ENCODE results near the gene FFAR3.

The FFAR3 gene

GRCh38 chr19:35344511-35345031 is 13.7 kb upstream of the FFAR3 start:
- TF ChIP-seq, protein P1, sequence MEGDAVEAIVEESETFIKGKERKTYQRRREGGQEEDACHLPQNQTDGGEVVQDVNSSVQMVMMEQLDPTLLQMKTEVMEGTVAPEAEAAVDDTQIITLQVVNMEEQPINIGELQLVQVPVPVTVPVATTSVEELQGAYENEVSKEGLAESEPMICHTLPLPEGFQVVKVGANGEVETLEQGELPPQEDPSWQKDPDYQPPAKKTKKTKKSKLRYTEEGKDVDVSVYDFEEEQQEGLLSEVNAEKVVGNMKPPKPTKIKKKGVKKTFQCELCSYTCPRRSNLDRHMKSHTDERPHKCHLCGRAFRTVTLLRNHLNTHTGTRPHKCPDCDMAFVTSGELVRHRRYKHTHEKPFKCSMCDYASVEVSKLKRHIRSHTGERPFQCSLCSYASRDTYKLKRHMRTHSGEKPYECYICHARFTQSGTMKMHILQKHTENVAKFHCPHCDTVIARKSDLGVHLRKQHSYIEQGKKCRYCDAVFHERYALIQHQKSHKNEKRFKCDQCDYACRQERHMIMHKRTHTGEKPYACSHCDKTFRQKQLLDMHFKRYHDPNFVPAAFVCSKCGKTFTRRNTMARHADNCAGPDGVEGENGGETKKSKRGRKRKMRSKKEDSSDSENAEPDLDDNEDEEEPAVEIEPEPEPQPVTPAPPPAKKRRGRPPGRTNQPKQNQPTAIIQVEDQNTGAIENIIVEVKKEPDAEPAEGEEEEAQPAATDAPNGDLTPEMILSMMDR (IDR thresholded peaks at IDR 0.05; ENCODE audit: insufficient read depth, low read depth, low read length, missing control alignments) = no peak
- DNase-seq (ENCODE audit: low read depth) = no peak
- H3K4me3 ChIP-seq (ENCODE audit: low read length) = no peak overlapping the region

DNA sequence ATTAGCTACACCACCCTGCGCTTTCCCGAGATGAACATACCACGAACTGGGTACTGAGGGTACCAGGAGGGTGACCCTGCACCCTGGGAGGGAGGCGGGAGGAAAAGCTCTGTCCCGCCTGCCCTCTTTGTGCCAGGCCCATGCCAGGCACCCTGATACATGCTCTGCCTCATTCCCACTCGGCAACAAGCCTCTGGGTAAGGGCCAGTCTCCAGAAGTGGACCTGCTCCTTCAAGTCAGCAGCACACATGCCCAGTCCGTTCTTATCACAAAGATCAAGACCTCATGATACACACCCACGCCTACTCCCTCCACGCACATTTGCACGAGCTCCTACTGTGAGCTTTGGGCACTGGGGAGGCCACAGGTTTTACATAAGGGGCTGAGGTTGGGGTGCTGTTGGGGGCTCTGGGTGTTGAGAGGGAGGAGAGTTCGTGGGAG is 12.6 kb upstream of the FFAR3 start:
- TF ChIP-seq, protein P1 (IDR thresholded peaks at IDR 0.05; ENCODE audit: insufficient read depth, low read depth, low read length, missing control alignments) = no peak
- no peak for DNase-seq (ENCODE audit: low read depth)
- no peak overlapping the region for H3K4me3 ChIP-seq (ENCODE audit: low read length)

- no peak overlapping the region for H3K4me3 ChIP-seq (ENCODE audit: low read length)
- TF ChIP-seq, protein P1 (IDR thresholded peaks at IDR 0.05; ENCODE audit: insufficient read depth, low read depth, low read length, missing control alignments) = no peak
- DNase-seq (ENCODE audit: low read depth) = no peak
These were observed 11.8 kb upstream of the FFAR3 start for GRCh38 chr19:35346193-35347052.

DNA sequence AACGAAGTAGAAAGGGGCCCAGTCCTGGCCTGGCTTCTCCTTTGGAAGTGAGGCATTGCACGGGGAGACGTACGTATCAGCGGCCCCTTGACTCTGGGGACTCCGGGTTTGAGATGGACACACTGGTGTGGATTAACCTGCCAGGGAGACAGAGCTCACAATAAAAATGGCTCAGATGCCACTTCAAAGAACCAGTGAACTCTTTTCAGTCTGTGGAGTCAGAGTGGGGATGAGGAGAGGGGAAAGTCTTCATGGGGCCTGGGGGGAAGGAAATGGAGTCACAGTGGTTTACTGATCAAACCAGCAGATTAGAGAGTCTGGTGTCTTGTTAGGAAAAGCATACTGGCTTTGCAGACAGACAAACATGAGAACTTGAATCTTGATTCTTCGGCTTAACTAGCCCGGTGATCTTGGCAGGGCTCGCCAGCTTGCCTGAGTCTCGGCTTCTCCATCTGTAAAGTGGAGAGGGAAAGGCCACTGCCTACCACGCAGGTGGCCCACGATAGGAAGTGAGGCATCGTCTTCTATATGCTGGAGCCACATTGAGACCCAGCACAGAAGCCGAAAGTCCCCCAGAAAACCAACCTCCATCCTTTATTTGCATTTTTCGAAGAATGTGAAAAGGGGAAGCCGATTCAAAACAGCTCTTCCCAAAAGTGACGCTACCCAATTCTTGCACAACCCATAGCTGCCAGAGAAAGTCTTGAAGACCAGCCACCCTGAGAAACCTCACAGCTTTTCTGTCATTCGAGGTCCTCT is 10.9 kb upstream of the FFAR3 start, which contains the start of gene FFAR1:
Gene FFAR1 (plus strand): TSS at position 732 of the 759 bp plus-strand sequence. CDS start 3,650 bp downstream, outside the sequence.
- TF ChIP-seq, protein P1 (IDR thresholded peaks at IDR 0.05; ENCODE audit: insufficient read depth, low read depth, low read length, missing control alignments) = no peak
- no peak within 1 kb of the TSS for H3K4me3 ChIP-seq (ENCODE audit: low read length)
- DNase-seq (ENCODE audit: low read depth) = no peak

GRCh38 chr19:35347930-35348298 is 10.3 kb upstream of the FFAR3 start:
- TF ChIP-seq, protein P1 (IDR thresholded peaks at IDR 0.05; ENCODE audit: insufficient read depth, low read depth, low read length, missing control alignments) = no peak
- H3K4me3 ChIP-seq (ENCODE audit: low read length) = no peak overlapping the region
- DNase-seq (ENCODE audit: low read depth) = no peak

GRCh38 chr19:35348911-35349611 is 9.2 kb upstream of the FFAR3 start:
- DNase-seq (ENCODE audit: low read depth) = no peak
- TF ChIP-seq, protein P1 (IDR thresholded peaks at IDR 0.05; ENCODE audit: insufficient read depth, low read depth, low read length, missing control alignments) = no peak

More at GRCh38 chr19:35348911-35349611, 9.2 kb upstream of the FFAR3 start:
- H3K4me3 ChIP-seq (ENCODE audit: low read length) = no peak overlapping the region

All from epithelial cell of esophagus (primary cell).